GM18502 (cell line): ENCODE data around the gene PLEKHA7.

Experiments
- ATAC-seq: cut with Tn5 transposase; IDR thresholded peaks from one replicate; pipeline ENCODE4 v1.9.1; 2021; ENCODE audit warnings: mild to moderate bottlenecking; ENCODE audit not compliant: unreplicated experiment, poor library complexity

Gene PLEKHA7

GRCh38 chr11:16783321-16783801 lies 230.9 kb downstream of the PLEKHA7 start:
- no peak for ATAC-seq

- no peak for ATAC-seq
These were observed 232.0 kb downstream of the PLEKHA7 start for GRCh38 chr11:16781936-16782919.

GRCh38 chr11:16780698-16781550 lies 233.3 kb downstream of the PLEKHA7 start:
- no peak for ATAC-seq

DNA sequence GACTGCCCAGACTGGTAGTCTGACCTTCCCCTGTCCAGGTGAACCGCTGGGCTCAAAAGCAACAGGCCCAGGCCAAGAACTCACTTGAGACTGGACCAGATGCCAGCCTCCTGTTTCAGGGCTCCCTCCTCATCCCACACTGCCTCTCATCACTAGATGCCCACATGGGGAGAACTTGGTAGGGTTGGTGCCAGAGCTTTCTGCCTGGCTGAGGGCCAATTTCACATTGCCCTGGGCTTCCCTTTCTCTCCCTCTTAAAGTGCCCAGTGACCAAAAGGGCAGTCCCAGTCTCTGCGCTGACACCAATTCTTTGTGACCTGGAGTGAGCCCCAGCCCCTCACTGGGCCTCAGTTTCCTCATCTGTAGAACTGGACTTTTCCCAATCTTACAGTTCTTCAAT lies 234.1 kb downstream of the PLEKHA7 start:
- ATAC-seq, result no peak

DNA sequence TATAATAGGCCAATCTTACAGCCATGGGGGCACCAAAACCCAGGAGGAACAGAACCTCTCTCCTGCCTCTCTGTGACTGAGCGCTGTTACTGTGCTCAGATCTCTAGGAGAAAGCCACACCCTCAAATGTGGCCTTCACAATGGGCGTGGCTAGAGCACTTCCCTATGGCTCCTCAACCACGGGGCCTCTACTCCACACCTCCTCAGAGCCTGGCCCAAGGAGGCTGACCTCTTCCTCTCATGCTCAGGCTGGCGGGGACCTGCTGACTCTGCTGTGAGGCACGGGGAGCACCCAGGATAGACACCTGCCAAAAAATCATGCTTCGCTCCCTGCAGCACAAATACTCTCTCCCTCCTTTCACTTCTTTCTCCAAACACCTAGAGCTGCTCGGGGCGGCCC lies 234.8 kb downstream of the PLEKHA7 start:
- ATAC-seq, result no peak

- ATAC-seq, result no peak
These were observed 235.3 kb downstream of the PLEKHA7 start for GRCh38 chr11:16778876-16779275.

DNA sequence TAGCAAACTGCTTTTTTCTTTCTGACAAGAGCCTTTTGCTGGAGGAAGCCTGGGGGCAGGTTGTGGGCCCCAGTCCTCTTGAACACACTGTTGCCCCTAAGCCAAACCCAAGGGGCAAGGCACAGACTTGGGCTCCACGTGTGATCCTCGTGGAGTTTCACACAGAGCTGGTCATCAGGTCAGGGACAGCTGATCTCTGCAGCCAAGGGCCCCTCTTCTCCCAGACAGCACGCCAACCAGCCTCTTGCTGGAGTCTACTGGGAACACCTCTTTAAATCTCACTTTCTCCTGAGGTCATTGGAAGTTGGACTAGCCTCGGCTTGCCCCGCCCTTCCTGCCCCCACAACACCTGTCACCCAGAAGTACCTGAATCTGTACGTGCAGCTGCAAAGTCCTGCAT lies 235.9 kb downstream of the PLEKHA7 start:
- ATAC-seq, result no peak

- no peak for ATAC-seq
These were observed 236.6 kb downstream of the PLEKHA7 start for GRCh38 chr11:16777613-16777975.

GRCh38 chr11:16776711-16777612 lies 237.3 kb downstream of the PLEKHA7 start:
- ATAC-seq, result no peak

- ATAC-seq, result no peak
These were observed 238.5 kb downstream of the PLEKHA7 start for GRCh38 chr11:16775614-16776283.

DNA sequence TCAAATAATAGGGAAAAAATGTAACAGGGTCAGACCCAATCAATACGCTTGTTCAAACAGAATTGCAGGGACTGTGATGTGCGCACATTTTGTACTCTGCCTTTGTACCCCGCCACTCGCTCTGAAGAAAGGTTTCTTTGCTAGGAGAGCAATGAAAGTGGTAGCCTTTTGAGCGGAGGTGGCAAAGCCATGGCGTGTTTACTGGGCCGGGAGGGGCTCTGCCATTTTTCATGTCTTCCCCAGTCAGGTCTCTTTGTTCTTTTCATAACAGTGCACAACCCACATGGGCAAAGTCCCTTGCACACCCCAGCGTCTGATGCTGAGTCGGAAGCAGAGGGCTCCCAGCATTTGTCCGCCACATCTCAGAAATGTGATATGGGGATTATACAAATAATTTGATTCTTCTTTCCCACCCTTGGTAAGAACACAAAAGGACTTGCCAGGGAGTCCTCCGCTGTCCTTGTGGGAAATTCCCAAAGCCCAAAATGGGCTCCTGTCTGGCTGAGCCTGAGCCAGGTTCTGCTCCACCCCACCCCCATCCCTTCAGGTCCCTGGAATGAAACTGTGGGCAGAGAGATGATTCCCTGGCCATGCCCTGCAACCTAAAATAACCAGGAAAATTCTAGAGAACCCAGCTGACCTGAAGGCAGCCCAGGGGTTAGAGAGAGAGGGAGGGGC lies 239.1 kb downstream of the PLEKHA7 start:
- ATAC-seq, result no peak

DNA sequence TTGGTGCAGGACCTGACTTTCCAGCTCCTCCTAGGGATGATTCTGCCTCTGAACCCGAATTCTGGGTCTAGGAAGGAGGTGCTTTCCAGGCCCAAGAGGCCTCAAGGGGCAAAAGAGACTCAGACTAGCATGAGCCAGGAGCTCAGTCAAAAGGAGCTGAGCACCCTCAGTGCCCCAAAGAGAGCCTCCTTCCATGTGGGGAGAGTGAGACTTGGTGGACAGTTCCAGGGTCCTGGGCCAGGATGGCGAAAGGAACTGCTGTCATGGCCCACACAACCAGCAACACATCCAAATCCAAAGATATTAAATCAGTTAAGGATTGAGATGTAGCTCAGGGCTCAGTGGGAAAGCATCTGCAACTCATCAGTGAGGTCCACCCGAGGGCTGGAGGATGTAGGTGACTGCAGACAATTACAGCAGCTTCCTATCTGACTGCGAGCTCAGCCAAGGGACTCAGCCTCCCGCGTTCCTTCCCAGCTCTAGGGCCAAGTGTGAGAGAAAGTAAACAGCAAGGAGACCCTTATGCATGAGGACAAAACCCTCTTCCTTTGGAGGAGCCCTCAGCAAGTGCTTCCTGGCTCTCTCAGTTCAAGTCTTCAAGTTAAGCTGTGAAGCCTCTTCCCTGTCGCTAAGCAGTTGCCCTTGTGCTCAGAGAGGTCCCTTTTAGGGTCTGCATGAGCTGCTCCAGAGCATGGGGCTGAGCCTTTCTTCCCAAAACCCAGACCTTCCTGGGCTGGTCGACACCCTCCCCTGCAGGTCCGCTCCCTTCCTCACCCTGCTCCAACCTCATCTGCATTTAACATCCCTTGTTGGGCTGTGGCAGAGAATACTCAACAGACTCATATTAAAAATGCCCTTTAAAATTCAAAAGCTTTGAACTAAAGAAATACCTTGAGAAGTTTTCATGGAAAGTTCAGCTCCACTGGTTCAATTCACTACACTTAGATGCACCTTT lies 240.0 kb downstream of the PLEKHA7 start:
- no peak for ATAC-seq

DNA sequence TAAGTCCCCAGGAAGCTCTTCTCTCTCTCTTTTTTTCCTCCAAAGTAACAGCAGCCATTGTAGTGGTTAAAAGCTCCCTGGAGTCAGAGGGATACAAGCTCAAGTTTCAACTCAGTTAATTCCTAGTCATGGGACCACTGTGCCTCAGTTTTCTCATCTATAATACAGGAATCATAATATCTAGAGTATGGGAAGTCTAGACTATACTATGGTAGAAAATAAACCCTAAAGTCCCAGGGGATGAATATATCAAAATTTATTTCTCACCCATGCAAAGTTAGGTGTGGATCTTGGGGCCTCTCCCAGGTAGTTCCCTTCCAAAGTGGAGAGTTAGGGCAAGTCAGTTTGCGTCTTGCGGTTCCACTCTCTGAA lies 242.1 kb downstream of the PLEKHA7 start:
- no peak for ATAC-seq

- ATAC-seq, result no peak
These were observed 242.7 kb downstream of the PLEKHA7 start for GRCh38 chr11:16771350-16772140.

DNA sequence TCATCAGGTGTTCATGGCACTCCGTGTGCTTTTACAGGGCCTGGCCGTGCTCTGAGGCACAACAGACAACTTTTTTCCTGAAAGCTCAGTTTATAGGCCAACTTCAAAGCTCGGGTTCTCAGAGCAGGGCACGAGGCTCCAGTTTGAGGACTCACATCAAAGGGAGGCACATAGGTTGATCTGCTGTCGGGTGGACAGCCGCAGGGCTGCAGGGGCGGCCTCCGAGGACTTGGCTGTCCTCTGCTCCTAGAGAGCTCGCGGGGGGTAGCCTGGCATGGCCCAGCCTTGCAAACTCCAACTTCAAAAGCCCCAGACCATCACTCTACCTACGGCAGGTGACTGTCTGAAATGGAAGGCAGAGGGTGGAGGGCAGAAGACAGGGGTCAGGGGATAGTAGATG lies 244.2 kb downstream of the PLEKHA7 start:
- no peak for ATAC-seq

- no peak for ATAC-seq
These were observed 244.8 kb downstream of the PLEKHA7 start for GRCh38 chr11:16769386-16769785.

DNA sequence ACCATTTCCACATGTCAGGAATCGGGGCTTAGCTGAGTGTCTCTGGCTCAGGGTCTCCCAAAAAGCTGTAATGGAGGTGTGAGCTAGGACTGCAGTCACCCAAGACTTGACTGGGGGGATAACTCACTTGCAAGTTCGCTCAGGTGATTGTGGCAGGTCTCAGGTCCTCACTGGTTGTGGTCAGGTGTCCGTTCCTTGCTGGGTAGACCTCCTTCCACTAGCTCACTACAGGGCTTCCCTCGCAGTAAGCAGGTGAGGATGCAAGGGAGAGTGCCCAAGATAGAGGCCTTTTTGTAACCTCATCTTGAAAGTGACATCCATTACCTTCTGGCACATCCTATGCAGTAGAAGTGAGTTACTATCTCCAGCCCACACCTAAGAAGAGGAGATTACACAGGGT lies 246.3 kb downstream of the PLEKHA7 start:
- no peak for ATAC-seq
